ENCODE measurements around the gene MYCBPAP.
A peak's percentile ranks its signal among the peaks of the same experiment; 100 is the strongest.

Gene MYCBPAP

GRCh38 chr17:50508573-50509460, 578 bp downstream of the MYCBPAP start:
- no peak for DNase-seq
- in situ Hi-C loops (cut with MboI; ENCODE audit: low pct_unique_long_range_greater_than_20kb, low sequenced_read_pairs), result no loop called here

GRCh38 chr17:50511058-50511457, 2.8 kb downstream of the MYCBPAP start:
- no peak for DNase-seq
- in situ Hi-C loops (cut with MboI; ENCODE audit: low pct_unique_long_range_greater_than_20kb, low sequenced_read_pairs), result no loop called here

- in situ Hi-C loops (cut with MboI; ENCODE audit: low pct_unique_long_range_greater_than_20kb, low sequenced_read_pairs), result no loop called here
- no peak for DNase-seq
These were observed 5.3 kb downstream of the MYCBPAP start for GRCh38 chr17:50513495-50513894.

GRCh38 chr17:50514388-50514787, 6.1 kb downstream of the MYCBPAP start:
- in situ Hi-C loops (cut with MboI; ENCODE audit: low pct_unique_long_range_greater_than_20kb, low sequenced_read_pairs), result no loop called here
- no peak for DNase-seq

GRCh38 chr17:50514936-50515702, 6.9 kb downstream of the MYCBPAP start:
- in situ Hi-C loops (cut with MboI; ENCODE audit: low pct_unique_long_range_greater_than_20kb, low sequenced_read_pairs), result no loop called here
- DNase-seq, result no peak

- in situ Hi-C loops (cut with MboI; ENCODE audit: low pct_unique_long_range_greater_than_20kb, low sequenced_read_pairs), result no loop called here
- DNase-seq, result no peak
These were observed 8.8 kb downstream of the MYCBPAP start for GRCh38 chr17:50517011-50517410.

GRCh38 chr17:50517504-50518383, 9.5 kb downstream of the MYCBPAP start:
- in situ Hi-C loops (cut with MboI; ENCODE audit: low pct_unique_long_range_greater_than_20kb, low sequenced_read_pairs), result no loop called here
- DNase-seq, result no peak

GRCh38 chr17:50518384-50519023, 10.3 kb downstream of the MYCBPAP start:
- DNase-seq, result no peak
- in situ Hi-C loops (cut with MboI; ENCODE audit: low pct_unique_long_range_greater_than_20kb, low sequenced_read_pairs), result no loop called here

- DNase-seq, result no peak
- in situ Hi-C loops (cut with MboI; ENCODE audit: low pct_unique_long_range_greater_than_20kb, low sequenced_read_pairs), result no loop called here
These were observed 11.0 kb downstream of the MYCBPAP start for GRCh38 chr17:50519141-50519834.

GRCh38 chr17:50520483-50520882, 12.2 kb downstream of the MYCBPAP start:
- in situ Hi-C loops (cut with MboI; ENCODE audit: low pct_unique_long_range_greater_than_20kb, low sequenced_read_pairs), result no loop called here
- DNase-seq, result no peak

GRCh38 chr17:50521514-50521913, 13.3 kb downstream of the MYCBPAP start:
- DNase-seq, result no peak
- in situ Hi-C loops (cut with MboI; ENCODE audit: low pct_unique_long_range_greater_than_20kb, low sequenced_read_pairs), result no loop called here

- in situ Hi-C loops (cut with MboI; ENCODE audit: low pct_unique_long_range_greater_than_20kb, low sequenced_read_pairs), result no loop called here
- no peak for DNase-seq
These were observed 14.5 kb downstream of the MYCBPAP start for GRCh38 chr17:50522766-50523165.

GRCh38 chr17:50523208-50523607, 15.0 kb downstream of the MYCBPAP start:
- in situ Hi-C loops (cut with MboI; ENCODE audit: low pct_unique_long_range_greater_than_20kb, low sequenced_read_pairs), result no loop called here
- no peak for DNase-seq

- DNase-seq, result no peak
- in situ Hi-C loops (cut with MboI; ENCODE audit: low pct_unique_long_range_greater_than_20kb, low sequenced_read_pairs), result no loop called here
These were observed 16.6 kb downstream of the MYCBPAP start for GRCh38 chr17:50524838-50525237.

- peak; percentile 85 for DNase-seq
- in situ Hi-C loops (cut with MboI; ENCODE audit: low pct_unique_long_range_greater_than_20kb, low sequenced_read_pairs), result no loop called here
These were observed 19.0 kb downstream of the MYCBPAP start for GRCh38 chr17:50527155-50527762.

- no peak for DNase-seq
- in situ Hi-C loops (cut with MboI; ENCODE audit: low pct_unique_long_range_greater_than_20kb, low sequenced_read_pairs), result no loop called here
These were observed 19.8 kb downstream of the MYCBPAP start for GRCh38 chr17:50527949-50528474.

- DNase-seq, result no peak
These were observed 21.6 kb downstream of the MYCBPAP start for GRCh38 chr17:50529849-50530248.

More at GRCh38 chr17:50529849-50530248, 21.6 kb downstream of the MYCBPAP start:
- in situ Hi-C loops (cut with MboI; ENCODE audit: low pct_unique_long_range_greater_than_20kb, low sequenced_read_pairs), result no loop called here

All from KBM-7 (cell line).